Adrenal gland (tissue), 12 donors: ENCODE measurements around the gene EXD3. TPM values are rescaled to one million over a fixed set of nuclear protein-coding genes. Genes with fewer than 3 reads are reported as not detected.

Experiments used
- DNase-seq, 7 donors: peaks; one replicate each; pipeline ENCODE4 v3.0.0-alpha.2; 2019 to 2020
- H3K27ac ChIP-seq, 5 donors: fragments of 200-600 bp; sonication (generic) in 4 of 5; 1 replicate in 3 of 5; 2 replicates in 2 of 5; pipeline versions ENCODE4 v1.5.1 to v1.8.0; 2016 to 2020; ENCODE audit warnings: mild to moderate bottlenecking in 1 of 5
- H3K27me3 ChIP-seq: fragments of 200-600 bp; 2 replicates; pipeline ENCODE4 v1.8.0; 2021
- H3K36me3 ChIP-seq, 2 donors: fragments of 200-600 bp; replicated peaks in 1 of 2; 1 replicate in 1 of 2; 2 replicates in 1 of 2; pipeline versions ENCODE4 v1.5.1 to v1.8.0; 2018 to 2022
- H3K4me1 ChIP-seq, 2 donors: fragments of 200-600 bp; replicated peaks in 1 of 2; 1 replicate in 1 of 2; 2 replicates in 1 of 2; pipeline versions ENCODE4 v1.5.1 to v1.8.0; 2018 to 2021
- H3K4me3 ChIP-seq, 4 donors: fragments of 200-600 bp; sonication (generic) in 3 of 4; one replicate each; pipeline ENCODE4 v1.5.1; 2016 to 2018
- H3K9me3 ChIP-seq, 3 donors: fragments of 200-600 bp; sonication (generic) in 1 of 3; replicated peaks in 1 of 3; 1 replicate in 2 of 3; 2 replicates in 1 of 3; pipeline versions ENCODE4 v1.5.1 to v1.8.0; 2016 to 2021
- CTCF ChIP-seq, 6 experiments: fragments of 450-650 bp in 4 of 6; fragments of 200-600 bp in 2 of 6; sonication (generic) in 1 of 6; IDR thresholded peaks; 1 replicate in 5 of 6; 2 replicates in 1 of 6; pipeline versions ENCODE4 v1.5.1 to v1.8.0; 2016 to 2021; ENCODE audit warnings: antibody characterized with exemption in 6 of 6, mild to moderate bottlenecking in 2 of 6, moderate library complexity in 1 of 6
- POLR2A ChIP-seq, 2 donors: fragments of 450-650 bp; IDR thresholded peaks; one replicate each; pipeline ENCODE4 v1.6.1; 2017; ENCODE audit warnings: antibody characterized with exemption in 2 of 2, mild to moderate bottlenecking in 2 of 2, moderate library complexity in 1 of 2
- WGBS, 4 donors: extraction: QIAGEN DNeasy Blood & Tissue Kit in 2 of 4; methylation state at CpG; one replicate each; pipeline versions ENCODE4 v1.1.5 to v1.1.7; 2013 to 2017; 5-methylcytosine and 5-hydroxymethylcytosine counted together
- intact Hi-C, 2 donors: fragments of 100-400 bp; cut with DNase I; formaldehyde crosslinking; loops; one replicate each; pipeline versions ENCODE4 v1.14.1 to v1.15.0; 2022 to 2023
- polyA plus RNA-seq, 3 donors: library from polyadenylated mRNA; stranded (reverse); fragments of 200-250 nt in 2 of 3; fragments of 350-450 nt in 1 of 3; fragmentation: Illumina TruSeq in 1 of 3; extraction: RNeasy Lipid Tissue Mini Kit (QIAGEN cat#74804) in 1 of 3; gene quantifications; one replicate each; pipeline ENCODE4 v1.2.3, GENCODE V29; 2013 to 2014
- total RNA-seq, 9 donors: library from RNA; depleted of rRNA in 4 of 9; stranded (reverse); fragments of >200 nt in 4 of 9; fragments of 120-200 nt in 1 of 9; fragmentation: NEBNext Ultra II Directional in 1 of 9; extraction: Animal tissue kit (Norgen Biotek cat#: 25700) in 1 of 9; gene quantifications; one replicate each; pipeline versions ENCODE4 v1.1.0 to v1.2.4, GENCODE V29; 2013 to 2023
- donor health status: healthy with polysubstance abuse.
- donor health status: Bipolar disorder and iron deficiency.
- donor health status: DM: yes; HTN: yes; CAD: no.
- donor health status: DM: no; HTN: no; CAD: no.
- donor health status: DM: no; HTN: no; CAD: no.
- donor health status: DM: yes; HTN: yes; CAD: no.

The EXD3 gene
- total and polyA plus RNA-seq, 12 donors = 1.2 to 111 (median 23.9) TPM

- Histone ChIP-seq H3K36me3 (no peaks in the 10 kb centered on the region), H3K4me3 (no peak overlapping the region), H3K9me3 (no peaks in the 10 kb centered on the region), H3K27ac (peak overlapping the region in 2 of 5 donors; percentile 62 to 73), H3K27me3 (no peaks in the 10 kb centered on the region), H3K4me1 (peaks cover 4 to 14% of the 10 kb centered on the region in 2 donors)
- DNase-seq = peak in 3 of 7 donors; percentile 40 to 60 (median 60)
- WGBS, 4 donors = 84 to 100% (median 89%) methylated on average over 4 to 22 of the region's 22 CpGs
- intact Hi-C loops = no loop called here
- TF ChIP-seq POLR2A (IDR thresholded peaks at IDR 0.05) (no peak), CTCF (IDR thresholded peaks at IDR 0.05) (no peak)
These were observed 31.6 kb downstream of the EXD3 start for GRCh38 chr9:137391411-137391754.

- no peaks in the 10 kb centered on the region for H3K9me3 ChIP-seq
- H3K27me3 ChIP-seq = no peaks in the 10 kb centered on the region
- no peaks in the 10 kb centered on the region for H3K36me3 ChIP-seq
- H3K4me1 ChIP-seq = peaks cover 4 to 14% of the 10 kb centered on the region in 2 donors
- TF ChIP-seq CTCF (IDR thresholded peaks at IDR 0.05) (no peak), POLR2A (IDR thresholded peaks at IDR 0.05) (no peak)
- no peak overlapping the region for H3K4me3 ChIP-seq
- WGBS, 4 donors = 54 to 73% (median 62%) methylated on average over 9 to 42 of the region's 42 CpGs
- peak; percentile 53 to 79 (median 74) for DNase-seq
- peak overlapping the region in 2 of 5 donors; percentile 62 to 73 for H3K27ac ChIP-seq
- intact Hi-C loops = no loop called here
These were observed 32.2 kb downstream of the EXD3 start for GRCh38 chr9:137390553-137391410.

GRCh38 chr9:137389428-137389746 lies 33.6 kb downstream of the EXD3 start:
- Histone ChIP-seq H3K36me3 (no peaks in the 10 kb centered on the region), H3K27me3 (no peaks in the 10 kb centered on the region), H3K4me1 (peaks cover 4 to 14% of the 10 kb centered on the region in 2 donors), H3K4me3 (no peak overlapping the region), H3K27ac (no peak overlapping the region), H3K9me3 (no peaks in the 10 kb centered on the region)
- intact Hi-C loops = no loop called here
- 89 to 96% (median 93%) methylated on average over 13 of the region's 13 CpGs for WGBS, 4 donors
- no peak for DNase-seq
- TF ChIP-seq POLR2A (IDR thresholded peaks at IDR 0.05) = no peak
- TF ChIP-seq CTCF (IDR thresholded peaks at IDR 0.05) = no peak

GRCh38 chr9:137388589-137389427 lies 34.2 kb downstream of the EXD3 start:
- Histone ChIP-seq H3K4me3 (no peak overlapping the region), H3K27ac (peak overlapping the region in 1 of 5 donors; percentile 66), H3K27me3 (no peaks in the 10 kb centered on the region), H3K36me3 (no peaks in the 10 kb centered on the region), H3K4me1 (peaks cover 4 to 14% of the 10 kb centered on the region in 2 donors), H3K9me3 (no peaks in the 10 kb centered on the region)
- 86 to 93% (median 89%) methylated on average over 21 to 47 of the region's 47 CpGs for WGBS, 4 donors
- TF ChIP-seq CTCF (IDR thresholded peaks at IDR 0.05) = no peak
- DNase-seq = no peak
- intact Hi-C loops = no loop called here
